ENCODE data around the gene PLSCR4. TPM values are rescaled to one million over a fixed set of nuclear protein-coding genes. Genes with fewer than 3 reads are reported as not detected.

The PLSCR4 gene
- polyA plus RNA-seq, 6 donors from 2014 or later, result not detected

- Mint-ChIP-seq H3K4me1 (peaks cover 7 to 18% (median 8%) of the 10 kb centered on the region in 3 donors), H3K4me3 (peak overlapping the region; percentile 51 to 89 (median 68)), H3K36me3 (peaks cover 5 to 7% of the 10 kb centered on the region in 2 donors), H3K9me3 (peaks cover 0 to 4% (median 1%) of the 10 kb centered on the region in 7 donors), H3K27ac (no peak overlapping the region), H3K27me3 (peaks cover 50 to 68% (median 63%) of the 10 kb centered on the region in 3 donors)
- DNase-seq (no peak), ATAC-seq (ENCODE audit: low read depth in 2 of 2) (peak; percentile 10 to 20)
These were observed 90.5 kb downstream of the PLSCR4 start for GRCh38 chr3:146160321-146160963.

GRCh38 chr3:146159616-146160320, 91.1 kb downstream of the PLSCR4 start:
- Mint-ChIP-seq H3K4me3 (peak overlapping the region in 7 of 8 donors; percentile 51 to 89 (median 69)), H3K27ac (peak overlapping the region in 1 of 6 donors; percentile 6), H3K4me1 (peaks cover 7 to 18% (median 8%) of the 10 kb centered on the region in 3 donors), H3K27me3 (peaks cover 45 to 61% (median 56%) of the 10 kb centered on the region in 3 donors), H3K9me3 (peaks cover 0 to 4% (median 1%) of the 10 kb centered on the region in 7 donors), H3K36me3 (peaks cover 5 to 7% of the 10 kb centered on the region in 2 donors)
- no peak for ATAC-seq (ENCODE audit: low read depth in 2 of 2)
- no peak for DNase-seq

GRCh38 chr3:146159037-146159436, 91.9 kb downstream of the PLSCR4 start:
- ATAC-seq (ENCODE audit: low read depth in 2 of 2), result no peak
- H3K4me3 Mint-ChIP-seq, result peak overlapping the region in 1 of 8 donors; percentile 30
- no peak overlapping the region for H3K27ac Mint-ChIP-seq
- no peak for DNase-seq
- H3K9me3 Mint-ChIP-seq, result peaks cover 0 to 4% (median 1%) of the 10 kb centered on the region in 7 donors
- peaks cover 41 to 59% (median 51%) of the 10 kb centered on the region in 3 donors for H3K27me3 Mint-ChIP-seq
- H3K36me3 Mint-ChIP-seq, result peaks cover 5 to 7% of the 10 kb centered on the region in 2 donors
- H3K4me1 Mint-ChIP-seq, result peaks cover 7 to 18% (median 8%) of the 10 kb centered on the region in 3 donors

- no peak overlapping the region for H3K27ac Mint-ChIP-seq
- no peak for ATAC-seq (ENCODE audit: low read depth in 2 of 2)
- H3K4me3 Mint-ChIP-seq, result no peak overlapping the region
- no peak for DNase-seq
- H3K27me3 Mint-ChIP-seq, result peaks cover 31 to 45% (median 36%) of the 10 kb centered on the region in 3 donors
- no peaks in the 10 kb centered on the region for H3K9me3 Mint-ChIP-seq
- H3K36me3 Mint-ChIP-seq, result no peaks in the 10 kb centered on the region
- H3K4me1 Mint-ChIP-seq, result peaks cover 7 to 18% (median 8%) of the 10 kb centered on the region in 3 donors
These were observed 93.4 kb downstream of the PLSCR4 start for GRCh38 chr3:146157325-146158060.

- Mint-ChIP-seq H3K4me1 (peaks cover 7 to 15% (median 8%) of the 10 kb centered on the region in 3 donors), H3K27ac (no peak overlapping the region), H3K36me3 (no peaks in the 10 kb centered on the region), H3K27me3 (peaks cover 24 to 38% (median 32%) of the 10 kb centered on the region in 3 donors), H3K9me3 (no peaks in the 10 kb centered on the region), H3K4me3 (no peak overlapping the region)
- DNase-seq (no peak), ATAC-seq (ENCODE audit: low read depth in 2 of 2) (no peak)
These were observed 94.1 kb downstream of the PLSCR4 start for GRCh38 chr3:146156666-146157314.

- no peak overlapping the region for H3K27ac Mint-ChIP-seq
- DNase-seq, result no peak
- no peak overlapping the region for H3K4me3 Mint-ChIP-seq
- ATAC-seq (ENCODE audit: low read depth in 2 of 2), result no peak
- H3K4me1 Mint-ChIP-seq, result peaks cover 7 to 9% (median 8%) of the 10 kb centered on the region in 3 donors
- H3K9me3 Mint-ChIP-seq, result no peaks in the 10 kb centered on the region
- H3K36me3 Mint-ChIP-seq, result no peaks in the 10 kb centered on the region
- peaks cover 20 to 34% (median 32%) of the 10 kb centered on the region in 3 donors for H3K27me3 Mint-ChIP-seq
These were observed 94.8 kb downstream of the PLSCR4 start for GRCh38 chr3:146156095-146156494.

- ATAC-seq (ENCODE audit: low read depth in 2 of 2) (no peak), DNase-seq (no peak)
- Mint-ChIP-seq H3K4me3 (no peak overlapping the region), H3K27me3 (peaks cover 24 to 29% (median 27%) of the 10 kb centered on the region in 3 donors), H3K9me3 (no peaks in the 10 kb centered on the region), H3K27ac (no peak overlapping the region), H3K36me3 (no peaks in the 10 kb centered on the region), H3K4me1 (peaks cover 2 to 4% (median 3%) of the 10 kb centered on the region in 3 donors)
These were observed 95.9 kb downstream of the PLSCR4 start for GRCh38 chr3:146154995-146155394.

GRCh38 chr3:146154316-146154715, 96.6 kb downstream of the PLSCR4 start:
- ATAC-seq (ENCODE audit: low read depth in 2 of 2), result no peak

GRCh38 chr3:146153429-146153828, 97.5 kb downstream of the PLSCR4 start:
- H3K4me3 Mint-ChIP-seq, result no peak overlapping the region
- no peaks in the 10 kb centered on the region for H3K36me3 Mint-ChIP-seq
- ATAC-seq (ENCODE audit: low read depth in 2 of 2) (no peak), DNase-seq (no peak)
- H3K4me1 Mint-ChIP-seq, result no peaks in the 10 kb centered on the region
- H3K9me3 Mint-ChIP-seq, result peaks cover 0 to 4% (median 0%) of the 10 kb centered on the region in 7 donors
- peaks cover 12 to 16% (median 16%) of the 10 kb centered on the region in 3 donors for H3K27me3 Mint-ChIP-seq
- H3K27ac Mint-ChIP-seq, result no peak overlapping the region

More at GRCh38 chr3:146154316-146154715, 96.6 kb downstream of the PLSCR4 start:
- DNase-seq, result no peak
- H3K27me3 Mint-ChIP-seq, result peaks cover 20 to 24% (median 20%) of the 10 kb centered on the region in 3 donors
- no peak overlapping the region for H3K27ac Mint-ChIP-seq
- H3K4me1 Mint-ChIP-seq, result no peaks in the 10 kb centered on the region
- H3K36me3 Mint-ChIP-seq, result no peaks in the 10 kb centered on the region
- no peak overlapping the region for H3K4me3 Mint-ChIP-seq
- H3K9me3 Mint-ChIP-seq, result peaks cover 0 to 4% (median 0%) of the 10 kb centered on the region in 7 donors

GRCh38 chr3:146152834-146153233, 98.1 kb downstream of the PLSCR4 start:
- ATAC-seq (ENCODE audit: low read depth in 2 of 2), result no peak
- H3K27ac Mint-ChIP-seq, result no peak overlapping the region

GRCh38 chr3:146148468-146148931, 102.4 kb downstream of the PLSCR4 start:
- DNase-seq (no peak), ATAC-seq (ENCODE audit: low read depth in 2 of 2) (no peak)
- H3K36me3 Mint-ChIP-seq, result no peaks in the 10 kb centered on the region
- H3K4me1 Mint-ChIP-seq, result no peaks in the 10 kb centered on the region
- peaks cover 0 to 4% (median 0%) of the 10 kb centered on the region in 7 donors for H3K9me3 Mint-ChIP-seq
- H3K27me3 Mint-ChIP-seq, result peaks cover 0 to 10% (median 0%) of the 10 kb centered on the region in 3 donors
- no peak overlapping the region for H3K27ac Mint-ChIP-seq
- no peak overlapping the region for H3K4me3 Mint-ChIP-seq

More at GRCh38 chr3:146152834-146153233, 98.1 kb downstream of the PLSCR4 start:
- Mint-ChIP-seq H3K36me3 (no peaks in the 10 kb centered on the region), H3K9me3 (peaks cover 0 to 4% (median 0%) of the 10 kb centered on the region in 7 donors), H3K4me3 (no peak overlapping the region), H3K27me3 (peaks cover 10 to 16% (median 12%) of the 10 kb centered on the region in 3 donors), H3K4me1 (no peaks in the 10 kb centered on the region)
- DNase-seq, result no peak

- DNase-seq (no peak), ATAC-seq (ENCODE audit: low read depth in 2 of 2) (no peak)
- H3K27me3 Mint-ChIP-seq, result peaks cover 0 to 6% (median 0%) of the 10 kb centered on the region in 3 donors
- H3K9me3 Mint-ChIP-seq, result peaks cover 0 to 4% (median 0%) of the 10 kb centered on the region in 7 donors
- no peaks in the 10 kb centered on the region for H3K36me3 Mint-ChIP-seq
- no peaks in the 10 kb centered on the region for H3K4me1 Mint-ChIP-seq
- H3K4me3 Mint-ChIP-seq, result no peak overlapping the region
- H3K27ac Mint-ChIP-seq, result no peak overlapping the region
These were observed 105.3 kb downstream of the PLSCR4 start for GRCh38 chr3:146145642-146146041.

- no peaks in the 10 kb centered on the region for H3K36me3 Mint-ChIP-seq
These were observed 108.1 kb downstream of the PLSCR4 start for GRCh38 chr3:146142757-146143156.

More at GRCh38 chr3:146142757-146143156, 108.1 kb downstream of the PLSCR4 start:
- H3K27ac Mint-ChIP-seq, result no peak overlapping the region
- H3K4me3 Mint-ChIP-seq, result no peak overlapping the region
- H3K4me1 Mint-ChIP-seq, result no peaks in the 10 kb centered on the region
- ATAC-seq (ENCODE audit: low read depth in 2 of 2), result no peak
- no peaks in the 10 kb centered on the region for H3K9me3 Mint-ChIP-seq
- DNase-seq, result no peak
- no peaks in the 10 kb centered on the region for H3K27me3 Mint-ChIP-seq
